GM18511 (cell line): ENCODE data around the gene E2F1.
"Not testable (repeated sequence)": the region's sequence is repeated elsewhere in the genome, so short reads cannot be mapped to it uniquely, and the experiment has no call there.

ENCODE experiments used
- ATAC-seq: cut with Tn5 transposase; IDR thresholded peaks from one replicate; pipeline ENCODE4 v1.9.1; 2021; ENCODE audit warnings: mild to moderate bottlenecking, moderate library complexity; ENCODE audit not compliant: unreplicated experiment

Gene E2F1

GRCh38 chr20:33711446-33711738, 25.2 kb upstream of the E2F1 start:
- ATAC-seq = no peak

GRCh38 chr20:33710681-33711445, 24.7 kb upstream of the E2F1 start:
- ATAC-seq = no peak

DNA sequence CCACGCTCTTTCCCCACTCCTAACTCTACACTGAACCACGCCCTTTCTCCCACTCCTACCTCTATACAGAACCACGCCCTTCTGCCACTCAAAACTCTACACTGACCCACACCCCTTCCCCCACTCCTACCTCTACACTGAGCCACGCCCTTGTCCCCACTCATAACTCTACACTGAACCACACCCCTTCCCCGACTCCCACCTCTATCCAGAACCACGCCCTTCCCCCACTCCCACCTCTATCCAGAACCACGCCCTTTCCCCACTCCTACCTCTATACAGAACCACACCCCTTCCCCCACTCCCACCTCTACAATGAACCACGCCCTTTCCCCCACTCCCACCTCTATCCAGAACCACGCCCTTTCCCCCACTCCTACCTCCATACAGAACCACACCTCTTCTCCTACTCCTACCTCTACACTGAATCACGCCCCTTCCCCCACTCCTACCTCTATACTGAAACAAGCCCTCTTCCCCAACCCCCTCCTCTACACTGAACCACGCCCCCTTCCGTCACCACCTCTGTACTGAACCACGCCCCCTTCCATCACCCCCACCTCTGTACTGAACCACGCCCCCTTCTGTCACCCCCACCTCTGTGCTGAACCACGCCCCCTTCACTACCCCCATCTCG, 23.8 kb upstream of the E2F1 start:
- no peak for ATAC-seq

- ATAC-seq = no peak
Observed at GRCh38 chr20:33709398-33709797, 23.2 kb upstream of the E2F1 start.

DNA sequence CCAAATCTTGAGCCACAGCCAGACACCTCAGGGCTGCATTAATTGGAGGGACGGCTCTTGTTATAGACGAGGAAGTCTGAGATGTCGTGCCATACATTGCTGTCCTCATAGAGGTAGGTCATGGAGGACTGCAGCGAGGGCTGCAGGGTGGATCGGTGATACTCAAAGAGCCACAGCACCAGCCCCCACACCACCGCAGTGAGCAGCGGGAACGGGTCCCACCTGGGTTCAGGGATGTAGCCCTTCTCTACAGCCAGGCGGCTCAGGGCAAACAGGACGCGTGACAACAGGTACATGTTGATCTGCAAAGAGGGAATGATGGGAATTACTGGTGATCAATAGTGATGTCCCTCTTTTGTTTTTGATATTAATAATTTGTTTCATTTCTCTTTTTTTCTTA, 21.5 kb upstream of the E2F1 start:
- ATAC-seq = no peak

DNA sequence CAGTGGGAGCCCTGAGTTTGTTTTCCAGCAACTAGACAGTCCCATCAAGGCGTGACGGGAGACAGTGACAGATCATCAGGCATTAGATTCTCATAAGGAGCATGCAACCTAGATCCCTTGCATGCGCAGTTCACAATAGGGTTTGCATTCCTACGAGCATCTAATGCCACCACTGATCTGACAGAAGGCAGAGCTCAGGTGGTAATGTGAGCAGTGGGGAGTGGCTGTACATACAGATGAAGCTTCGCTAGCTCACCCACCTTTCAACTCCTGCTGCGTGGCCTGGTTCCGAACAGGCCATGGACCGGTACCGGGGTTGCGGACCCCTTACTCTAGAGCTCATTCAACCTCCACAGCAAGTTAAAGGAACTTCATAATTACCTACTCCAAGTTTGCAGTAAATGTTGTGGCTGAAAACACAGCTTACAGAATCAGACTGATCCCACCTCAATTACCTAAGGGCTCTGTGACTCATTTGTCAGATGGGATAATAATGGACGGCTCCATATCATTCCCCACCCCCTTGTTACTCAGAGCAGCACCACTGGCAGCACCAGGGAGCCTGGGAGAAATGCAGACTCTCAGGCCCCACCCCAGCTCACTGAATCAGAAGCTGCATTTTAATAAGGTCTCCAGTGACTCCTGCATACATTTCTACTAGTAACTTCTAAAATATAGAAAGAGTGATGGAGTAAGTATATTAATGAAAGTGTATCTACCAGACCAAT, 18.2 kb upstream of the E2F1 start:
- no peak for ATAC-seq

GRCh38 chr20:33703498-33704137, 17.4 kb upstream of the E2F1 start:
- ATAC-seq = no peak

- no peak for ATAC-seq
Observed at GRCh38 chr20:33702861-33703260, 16.7 kb upstream of the E2F1 start.

DNA sequence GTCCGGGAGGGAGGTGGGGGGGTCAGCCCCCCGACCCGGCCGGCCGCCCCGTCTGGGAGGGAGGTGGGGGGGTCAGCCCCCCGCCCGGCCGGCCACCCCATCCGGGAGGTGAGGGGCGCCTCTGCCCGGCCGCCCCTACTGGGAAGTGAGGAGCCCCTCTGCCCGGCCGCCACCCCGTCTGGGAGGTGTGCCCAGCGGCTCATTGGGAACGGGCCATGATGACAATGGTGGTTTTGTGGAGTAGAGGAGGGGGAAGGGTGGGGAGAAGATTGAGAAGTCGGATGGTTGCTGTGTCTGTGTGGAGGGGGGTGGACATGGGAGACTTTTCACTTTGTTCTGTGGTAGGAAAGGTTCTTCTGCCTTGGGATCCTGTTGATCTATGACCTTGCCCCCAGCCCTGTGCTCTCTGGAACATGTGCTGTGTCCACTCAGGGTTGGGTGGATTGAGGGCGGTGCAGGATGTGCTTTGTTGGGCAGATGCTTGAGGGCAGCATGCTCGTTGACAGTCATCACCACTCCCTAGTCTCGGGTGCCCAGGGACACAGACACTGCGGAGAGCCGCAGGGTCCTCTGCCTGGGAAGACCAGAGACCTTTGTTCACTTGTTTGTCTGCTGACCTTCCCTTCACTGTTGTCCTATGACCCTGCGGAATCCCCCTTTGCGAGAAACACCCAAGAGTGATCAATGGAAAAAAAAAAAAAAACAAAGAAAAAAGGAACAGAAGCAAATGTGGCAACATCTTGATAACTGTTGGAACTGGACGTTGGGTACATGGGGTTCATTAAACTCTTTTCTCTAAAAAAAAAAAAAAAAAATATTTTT, 15.7 kb upstream of the E2F1 start:
- no peak for ATAC-seq

DNA sequence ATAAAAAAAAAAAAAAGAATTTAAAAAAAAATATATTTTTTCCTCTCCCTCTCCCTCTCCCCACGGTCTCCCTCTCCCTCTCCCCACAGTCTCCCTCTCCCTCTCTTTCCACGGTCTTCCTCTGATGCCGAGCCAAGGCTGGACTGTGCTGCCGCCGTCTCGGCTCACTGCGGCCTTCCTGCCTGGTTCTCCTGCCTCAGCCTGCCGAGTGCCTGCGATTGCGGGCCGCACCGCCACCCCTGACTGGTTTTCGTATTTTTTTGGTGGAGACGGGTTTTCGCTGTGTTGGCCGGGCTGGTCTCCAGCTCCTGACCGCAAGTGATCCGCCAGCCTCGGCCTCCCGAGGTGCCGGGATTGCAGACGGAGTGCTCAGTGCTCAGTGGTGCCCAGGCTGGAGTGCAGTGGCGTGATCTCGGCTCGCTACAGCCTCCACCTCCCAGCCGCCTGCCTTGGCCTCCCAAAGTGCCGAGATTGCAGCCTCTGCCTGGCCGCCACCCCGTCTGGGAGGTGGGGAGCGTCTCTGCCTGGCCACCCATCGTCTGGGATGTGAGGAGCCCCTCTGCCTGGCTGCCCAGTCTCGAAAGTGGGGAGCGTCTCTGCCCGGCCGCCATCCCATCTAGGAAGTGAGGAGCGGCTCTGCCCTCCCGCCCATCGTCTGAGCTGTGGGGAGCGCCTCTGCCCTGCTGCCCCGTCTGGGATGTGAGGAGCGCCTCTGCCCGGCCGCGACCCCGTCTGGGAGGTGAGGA, 14.7 kb upstream of the E2F1 start:
- ATAC-seq = not testable (repeated sequence)

- ATAC-seq = not testable (repeated sequence)
Observed at GRCh38 chr20:33698966-33699365, 12.8 kb upstream of the E2F1 start.

DNA sequence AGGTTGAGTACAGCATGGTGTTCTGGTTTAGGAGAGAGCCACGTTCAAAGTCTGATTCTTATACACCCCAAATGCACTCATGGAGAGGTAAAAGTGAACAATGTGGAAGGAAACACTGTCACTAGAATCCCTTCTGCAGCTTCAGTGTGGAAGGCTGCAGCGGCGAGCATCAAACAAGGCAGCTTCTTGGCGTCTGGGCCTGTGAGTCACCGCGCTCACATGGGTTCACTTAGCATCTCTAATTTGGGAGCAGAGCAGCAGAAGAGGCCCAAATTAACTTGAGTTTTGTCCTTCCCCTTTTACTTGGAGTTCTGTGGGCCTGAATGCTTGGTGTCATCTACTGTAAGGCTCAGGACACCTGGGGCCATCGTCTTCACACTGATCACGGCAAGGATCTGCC, 10.9 kb upstream of the E2F1 start:
- ATAC-seq = no peak

GRCh38 chr20:33696448-33696847, 10.3 kb upstream of the E2F1 start:
- ATAC-seq = no peak

DNA sequence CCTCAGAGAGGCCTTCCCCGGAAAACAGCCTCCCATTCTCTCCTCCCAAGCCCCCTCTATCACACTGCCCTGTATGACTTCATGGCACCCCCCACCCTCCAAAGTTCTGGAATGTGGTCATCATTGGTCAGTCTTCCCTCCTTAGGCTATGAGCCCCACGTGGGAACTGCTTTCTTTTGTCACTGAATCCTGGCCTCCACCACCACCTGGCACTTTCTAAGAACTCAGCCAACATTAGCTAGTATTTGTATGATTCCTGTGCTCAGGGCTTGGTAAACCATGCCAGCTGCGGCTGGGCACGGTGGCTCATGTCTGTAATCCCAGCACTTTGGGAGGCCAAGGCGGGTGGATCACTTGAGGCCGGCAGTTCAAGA, 8.4 kb upstream of the E2F1 start:
- no peak for ATAC-seq

- no peak for ATAC-seq
Observed at GRCh38 chr20:33693741-33694638, 7.8 kb upstream of the E2F1 start.

DNA sequence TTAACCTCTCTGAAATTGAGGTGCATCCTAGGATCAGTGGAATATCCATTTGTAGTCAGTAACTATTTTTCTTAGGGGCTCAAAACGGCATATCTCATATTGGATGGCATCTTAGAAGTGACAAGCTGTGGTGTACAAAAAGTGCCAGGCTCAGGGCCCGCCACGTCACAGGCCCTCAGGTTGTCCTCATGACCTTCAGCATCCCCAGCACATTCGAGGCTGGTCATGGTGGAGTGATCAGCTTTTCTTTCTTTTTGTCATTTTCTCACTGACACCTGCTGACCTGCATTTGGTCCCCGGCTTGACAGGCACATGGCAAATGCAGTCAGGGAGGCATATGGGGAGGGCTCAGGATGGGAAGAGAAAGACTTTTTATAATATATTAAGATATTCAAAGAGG, 7.1 kb upstream of the E2F1 start:
- ATAC-seq = no peak

DNA sequence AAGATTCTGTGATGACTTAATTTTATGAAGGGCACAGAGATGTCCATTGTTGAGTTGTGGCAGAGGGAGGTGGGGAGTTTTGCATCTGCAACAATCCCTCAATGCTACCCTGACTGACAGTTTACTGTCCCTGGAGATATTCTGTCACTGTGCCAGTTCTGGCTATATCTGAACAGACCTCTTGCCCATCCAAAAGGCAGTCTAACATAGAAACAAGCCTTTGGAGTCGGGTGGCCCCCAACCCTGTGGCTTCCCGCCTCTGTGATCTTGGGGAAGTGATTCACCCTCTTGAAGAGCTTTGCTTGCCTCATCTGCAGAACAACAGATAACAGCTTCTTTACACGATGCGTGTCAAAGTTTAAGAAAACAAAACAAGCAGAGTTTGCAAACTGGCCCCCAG, 3.8 kb upstream of the E2F1 start:
- no peak for ATAC-seq

DNA sequence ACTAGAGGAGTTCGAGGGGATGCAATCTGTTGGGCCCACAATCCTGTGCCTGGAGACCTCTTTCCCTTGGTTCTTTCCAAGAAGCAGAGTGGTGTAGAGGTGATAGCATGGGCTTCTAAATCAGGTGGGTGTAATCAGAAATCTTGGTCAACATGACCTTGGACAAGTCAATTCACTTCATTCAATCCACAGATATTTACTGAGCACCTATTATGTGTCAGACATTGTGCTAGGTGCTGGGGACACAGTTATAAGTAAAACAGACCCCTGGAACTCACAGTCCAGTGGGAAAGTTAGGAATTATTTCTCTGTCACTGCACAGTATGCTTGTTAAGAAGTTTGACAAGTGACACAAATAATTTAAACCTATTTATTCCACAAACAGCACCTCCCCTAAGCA, 3.3 kb upstream of the E2F1 start:
- ATAC-seq = no peak

DNA sequence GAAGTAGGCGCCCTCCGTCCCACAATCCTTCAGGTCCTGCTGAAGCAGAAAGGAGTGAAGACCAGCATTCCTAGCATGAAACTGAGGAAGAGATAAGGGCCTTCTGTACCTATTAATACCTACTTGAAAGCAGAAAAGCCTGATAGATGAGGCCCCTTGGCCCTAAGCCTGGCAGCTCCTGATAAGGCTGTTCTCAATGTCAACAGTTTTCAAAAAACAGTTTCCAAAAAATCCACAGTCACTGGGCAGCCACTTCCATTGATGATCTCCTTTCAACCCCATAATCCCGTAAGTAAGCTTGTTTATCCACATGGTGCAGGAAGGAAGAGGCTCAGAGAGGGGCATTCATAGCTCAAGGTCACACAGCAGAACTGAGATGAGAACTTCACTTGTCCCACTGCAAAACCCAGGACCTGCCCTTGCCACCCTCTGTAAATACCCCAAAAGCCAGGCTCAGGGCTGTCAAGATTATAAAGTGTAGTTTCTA, 2.8 kb upstream of the E2F1 start:
- no peak for ATAC-seq
